SJSA1 (cell line): ENCODE results near the gene C1R. TPM values are rescaled to one million over a fixed set of nuclear protein-coding genes. Genes with fewer than 3 reads are reported as not detected.
"Not testable (repeated sequence)": the region's sequence is repeated elsewhere in the genome, so short reads cannot be mapped to it uniquely, and the experiment has no call there.

Experiments
- DNase-seq, 2 experiments: peaks; one replicate each; pipeline ENCODE4 v3.0.0-alpha.2; 2015 to 2020; ENCODE audit warnings: low spot score in 2 of 2, low read depth in 1 of 2
- H3K27ac ChIP-seq: fragments of 250-450 bp; sonication (Bioruptor Pico); 2 replicates; pipeline ENCODE4 v1.5.1; 2020; ENCODE audit warnings: mild to moderate bottlenecking, moderate library complexity
- H3K27me3 ChIP-seq: fragments of 250-450 bp; sonication (Bioruptor Pico); replicated peaks from 2 replicates; pipeline ENCODE4 v1.5.1; 2020; ENCODE audit warnings: mild to moderate bottlenecking, moderate library complexity
- H3K36me3 ChIP-seq: fragments of 250-450 bp; sonication (Bioruptor Pico); 2 replicates; pipeline ENCODE4 v1.5.1; 2020; ENCODE audit warnings: mild to moderate bottlenecking
- H3K4me1 ChIP-seq: fragments of 250-450 bp; sonication (Bioruptor Pico); replicated peaks from 2 replicates; pipeline ENCODE4 v1.6.1; 2021; ENCODE audit warnings: mild to moderate bottlenecking
- H3K4me3 ChIP-seq: fragments of 250-450 bp; sonication (Bioruptor Pico); 2 replicates; pipeline ENCODE4 v1.5.1; 2020; ENCODE audit warnings: mild to moderate bottlenecking
- H3K9me3 ChIP-seq: fragments of 250-450 bp; sonication (Bioruptor Pico); replicated peaks from 2 replicates; pipeline ENCODE4 v1.5.1; 2020; ENCODE audit warnings: mild to moderate bottlenecking
- total RNA-seq: library from RNA; depleted of rRNA; stranded (reverse); fragments of >200 nt; shearing (Covaris generic); gene quantifications from 2 replicates; pipeline ENCODE4 v1.2.3, GENCODE V29; 2014

Gene C1R
- total RNA-seq, 1 experiment from 2014 or later = 45.7 TPM

- no peak overlapping the region for H3K4me3 ChIP-seq
- H3K4me1 ChIP-seq = peaks cover 12% of the 10 kb centered on the region
- no peaks in the 10 kb centered on the region for H3K9me3 ChIP-seq
- H3K36me3 ChIP-seq = no peaks in the 10 kb centered on the region
- no peak overlapping the region for H3K27ac ChIP-seq
- no peaks in the 10 kb centered on the region for H3K27me3 ChIP-seq
- DNase-seq = no peak
Measured at GRCh38 chr12:7061596-7061995, 30.6 kb downstream of the C1R start.

DNA sequence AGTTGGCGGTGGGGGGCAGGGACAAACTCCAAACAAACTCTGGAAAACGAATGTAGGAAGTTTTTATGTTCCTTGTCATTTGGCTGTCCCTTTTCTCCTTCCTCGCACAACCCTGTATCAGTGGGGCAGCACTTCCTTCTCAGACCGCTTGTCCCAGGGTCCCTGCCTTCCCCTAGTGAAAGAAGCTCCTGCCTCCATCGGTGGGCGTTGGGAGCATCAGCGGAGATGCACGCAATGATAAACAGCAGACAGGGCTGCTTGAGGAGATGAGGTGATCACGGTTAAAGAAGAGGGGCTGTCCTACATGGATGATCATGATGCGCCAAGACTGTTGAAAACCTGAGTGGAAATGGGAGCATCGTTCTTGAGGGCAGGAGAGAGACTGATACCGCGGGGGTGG, 31.1 kb downstream of the C1R start:
- H3K9me3 ChIP-seq = no peaks in the 10 kb centered on the region
- H3K27me3 ChIP-seq = no peaks in the 10 kb centered on the region
- DNase-seq = no peak
- no peaks in the 10 kb centered on the region for H3K36me3 ChIP-seq
- H3K4me3 ChIP-seq = no peak overlapping the region
- H3K4me1 ChIP-seq = peaks cover 12% of the 10 kb centered on the region
- H3K27ac ChIP-seq = peak overlapping the region; percentile 18; the same call in 1 of the 2 replicates

DNA sequence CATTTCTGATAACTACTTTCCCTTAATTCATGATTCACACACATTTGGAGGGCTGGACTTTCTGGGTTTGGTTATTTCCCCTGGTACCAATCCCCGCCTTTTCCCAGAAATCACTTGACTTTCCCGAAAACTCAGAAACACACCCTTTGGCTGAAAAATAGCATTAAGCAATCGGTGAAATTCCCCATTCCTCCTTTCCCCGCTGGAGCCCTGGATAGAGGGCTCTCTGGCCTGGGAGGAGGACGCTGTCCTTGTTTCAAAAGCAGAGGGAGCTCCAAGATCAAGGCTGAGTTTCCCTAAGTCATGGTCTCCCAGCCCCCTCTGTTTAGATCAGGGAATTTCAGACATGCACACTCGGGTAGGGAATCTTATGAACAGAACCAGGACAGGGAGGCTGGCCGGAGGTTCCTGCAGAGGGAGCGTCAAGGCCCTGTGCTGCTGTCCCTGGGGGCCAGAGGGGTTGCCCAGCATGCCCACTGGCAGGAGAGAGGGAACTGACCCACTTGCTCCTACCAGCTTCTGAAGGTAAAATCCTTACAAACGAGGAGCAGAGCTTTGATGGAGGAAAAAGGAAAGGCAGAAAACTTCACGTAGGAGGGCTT, 31.8 kb downstream of the C1R start, which contains the start of gene C1S:
C1S (plus strand) TSS at position 366 of the 602 bp plus-strand sequence. CDS start 1,195 bp downstream, outside the sequence.
- Histone ChIP-seq H3K4me3 (no peak within 1 kb of the TSS), H3K36me3 (no peaks in the 10 kb centered on the region), H3K27ac (peak within 1 kb of the TSS; percentile 18; the same call in 1 of the 2 replicates), H3K9me3 (no peaks in the 10 kb centered on the region), H3K27me3 (no peaks in the 10 kb centered on the region), H3K4me1 (peaks cover 12% of the 10 kb centered on the region)
- peak; percentile 84 to 85 for DNase-seq

- Histone ChIP-seq H3K36me3 (no peaks in the 10 kb centered on the region), H3K27ac (no peak overlapping the region), H3K27me3 (no peaks in the 10 kb centered on the region; the same call in 1 of the 2 replicates), H3K4me3 (no peak overlapping the region), H3K9me3 (no peaks in the 10 kb centered on the region), H3K4me1 (peaks cover 12% of the 10 kb centered on the region)
- no peak for DNase-seq
Measured at GRCh38 chr12:7059780-7060179, 32.5 kb downstream of the C1R start.

- H3K27ac ChIP-seq = no peak overlapping the region
- H3K4me1 ChIP-seq = peaks cover 12% of the 10 kb centered on the region
- H3K27me3 ChIP-seq = no peaks in the 10 kb centered on the region; the same call in 1 of the 2 replicates
- no peaks in the 10 kb centered on the region for H3K36me3 ChIP-seq
- no peaks in the 10 kb centered on the region for H3K9me3 ChIP-seq
- no peak overlapping the region for H3K4me3 ChIP-seq
- no peak for DNase-seq
Measured at GRCh38 chr12:7058850-7059395, 33.3 kb downstream of the C1R start.

DNA sequence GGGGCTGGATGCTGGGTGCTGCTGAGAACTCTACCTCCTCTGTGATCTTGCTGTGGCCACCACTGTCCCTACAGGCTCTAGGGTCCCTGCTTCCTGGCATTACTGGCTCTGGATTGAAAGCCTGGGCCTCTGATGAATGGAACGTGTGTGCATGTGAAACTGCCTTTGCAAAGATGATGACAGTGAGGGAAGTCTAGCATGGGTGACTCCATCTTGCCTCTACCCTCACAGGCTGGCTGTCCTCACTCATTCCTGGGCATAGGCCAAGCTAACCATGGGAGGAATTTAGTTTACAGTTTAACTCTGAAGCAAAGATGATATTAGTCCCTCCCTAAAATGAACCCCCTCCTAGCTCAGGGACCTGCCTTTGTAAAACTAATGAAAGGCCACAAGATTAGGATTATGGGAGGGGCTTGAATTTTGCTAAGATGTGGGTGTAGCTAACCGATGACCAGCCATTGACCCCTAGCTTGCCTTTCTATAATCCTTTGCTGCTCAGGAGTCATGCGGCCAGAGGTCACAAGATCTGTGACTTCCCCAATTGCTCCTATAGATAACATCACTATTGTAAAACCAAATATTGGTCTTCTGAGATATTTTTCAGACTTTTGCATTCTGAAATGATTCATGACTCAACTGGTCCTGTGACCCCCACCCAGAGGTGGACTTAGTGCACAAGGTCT, 33.9 kb downstream of the C1R start:
- H3K4me1 ChIP-seq = peaks cover 12% of the 10 kb centered on the region
- no peak for DNase-seq
- H3K36me3 ChIP-seq = no peaks in the 10 kb centered on the region
- H3K27ac ChIP-seq = no peak overlapping the region
- H3K9me3 ChIP-seq = no peaks in the 10 kb centered on the region
- peaks cover under 1% of the 10 kb centered on the region; the same call in 1 of the 2 replicates for H3K27me3 ChIP-seq
- no peak overlapping the region for H3K4me3 ChIP-seq

GRCh38 chr12:7055736-7056135, 36.5 kb downstream of the C1R start:
- not testable (repeated sequence) for DNase-seq, H3K4me3 ChIP-seq, H3K9me3 ChIP-seq, H3K36me3 ChIP-seq, H3K27ac ChIP-seq, H3K4me1 ChIP-seq
- peaks cover 23% of the 10 kb centered on the region for H3K27me3 ChIP-seq

GRCh38 chr12:7054925-7055324, 37.3 kb downstream of the C1R start:
- Histone ChIP-seq H3K36me3 (no peaks in the 10 kb centered on the region), H3K27ac (no peak overlapping the region), H3K27me3 (peaks cover 30% of the 10 kb centered on the region), H3K4me1 (peaks cover under 1% of the 10 kb centered on the region; the same call in 1 of the 2 replicates), H3K9me3 (no peaks in the 10 kb centered on the region), H3K4me3 (no peak overlapping the region)
- DNase-seq = no peak

DNA sequence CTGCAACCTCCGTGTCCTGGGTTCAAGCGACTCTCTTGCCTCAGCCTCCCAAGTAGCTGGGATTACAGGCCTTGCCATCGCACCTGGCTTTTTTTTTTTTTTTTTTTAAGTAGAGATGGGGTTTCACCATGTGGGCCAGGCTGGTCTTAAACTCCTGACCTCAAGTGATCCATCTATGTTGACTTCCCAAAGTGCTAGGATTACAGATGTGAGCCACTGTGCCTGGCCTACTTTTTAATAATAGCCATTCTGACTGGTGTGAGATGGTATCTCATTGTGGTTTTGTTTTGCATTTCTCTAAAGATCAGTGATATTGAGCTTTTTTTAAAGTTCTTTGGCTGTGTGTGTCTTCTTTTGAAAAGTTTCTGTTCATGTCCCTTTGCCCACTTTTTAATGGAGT, 42.3 kb downstream of the C1R start:
- not testable (repeated sequence) for H3K4me3 ChIP-seq, H3K36me3 ChIP-seq, H3K27ac ChIP-seq, DNase-seq, H3K4me1 ChIP-seq, H3K9me3 ChIP-seq
- H3K27me3 ChIP-seq = peaks cover 30% of the 10 kb centered on the region

- DNase-seq, H3K27ac ChIP-seq, H3K4me1 ChIP-seq, H3K36me3 ChIP-seq, H3K4me3 ChIP-seq, H3K9me3 ChIP-seq: not testable (repeated sequence)
- H3K27me3 ChIP-seq = peaks cover 30% of the 10 kb centered on the region
Measured at GRCh38 chr12:7049445-7049951, 42.7 kb downstream of the C1R start.

DNA sequence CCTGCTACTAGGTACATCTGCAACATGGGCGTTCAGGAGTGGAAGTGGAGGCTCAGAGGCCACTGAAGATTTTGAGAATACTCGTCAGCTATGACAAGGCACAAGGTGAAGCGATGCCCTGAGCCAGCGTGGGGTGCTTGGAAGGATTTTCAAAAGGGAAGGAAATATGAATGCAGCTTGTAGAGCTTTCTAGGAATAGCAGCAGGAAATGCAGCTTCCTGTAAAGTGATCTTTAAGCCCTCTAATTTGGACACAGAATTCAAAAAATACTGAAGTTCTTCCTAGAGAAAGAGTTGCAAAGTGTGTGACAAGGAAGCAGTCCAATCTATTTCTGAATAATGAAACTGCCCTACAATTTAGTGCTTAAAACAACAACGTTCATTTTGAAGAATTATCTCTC, 44.9 kb downstream of the C1R start:
- no peak overlapping the region for H3K27ac ChIP-seq
- no peaks in the 10 kb centered on the region for H3K9me3 ChIP-seq
- no peaks in the 10 kb centered on the region; the same call in 1 of the 2 replicates for H3K4me1 ChIP-seq
- H3K36me3 ChIP-seq = no peaks in the 10 kb centered on the region
- H3K27me3 ChIP-seq = peaks cover 21% of the 10 kb centered on the region
- H3K4me3 ChIP-seq = no peak overlapping the region
- no peak for DNase-seq

DNA sequence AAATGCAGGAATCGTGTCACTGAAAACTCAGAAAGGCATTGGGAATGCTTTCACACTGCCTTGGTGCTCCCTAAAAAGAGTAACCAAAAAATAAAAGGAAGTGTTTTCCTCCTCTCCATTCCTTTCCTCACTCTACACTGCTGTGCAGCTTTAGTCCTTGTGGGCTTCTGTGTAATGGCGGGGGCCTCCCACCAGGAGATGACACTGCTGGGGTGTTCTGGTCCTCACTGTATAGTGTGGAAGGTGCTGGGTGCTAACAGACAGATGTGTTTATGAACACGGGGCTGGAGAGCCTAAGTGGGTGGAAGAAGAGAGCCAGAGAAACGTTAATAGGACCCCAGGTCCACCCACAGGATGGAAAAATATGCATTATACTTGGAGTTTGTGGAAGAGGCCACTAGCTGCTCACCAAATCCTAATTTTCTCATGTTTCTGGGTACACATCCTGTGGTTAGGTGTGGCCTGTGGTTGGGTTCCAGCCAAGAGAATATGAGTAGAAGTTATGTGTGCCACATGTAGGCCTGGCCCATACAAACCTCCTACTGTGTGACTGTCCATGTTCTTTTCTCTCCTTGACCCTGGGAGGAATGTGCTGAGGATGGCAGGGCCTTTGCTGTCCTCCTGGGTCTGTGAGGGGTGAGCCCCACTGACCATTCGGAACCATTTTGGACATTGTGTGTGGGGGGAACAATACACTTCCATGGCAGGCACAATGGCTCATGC, 45.7 kb downstream of the C1R start:
- Histone ChIP-seq H3K4me3 (no peak overlapping the region), H3K36me3 (no peaks in the 10 kb centered on the region), H3K4me1 (no peaks in the 10 kb centered on the region; the same call in 1 of the 2 replicates), H3K27ac (no peak overlapping the region), H3K9me3 (no peaks in the 10 kb centered on the region), H3K27me3 (peaks cover 14% of the 10 kb centered on the region)
- no peak for DNase-seq

DNA sequence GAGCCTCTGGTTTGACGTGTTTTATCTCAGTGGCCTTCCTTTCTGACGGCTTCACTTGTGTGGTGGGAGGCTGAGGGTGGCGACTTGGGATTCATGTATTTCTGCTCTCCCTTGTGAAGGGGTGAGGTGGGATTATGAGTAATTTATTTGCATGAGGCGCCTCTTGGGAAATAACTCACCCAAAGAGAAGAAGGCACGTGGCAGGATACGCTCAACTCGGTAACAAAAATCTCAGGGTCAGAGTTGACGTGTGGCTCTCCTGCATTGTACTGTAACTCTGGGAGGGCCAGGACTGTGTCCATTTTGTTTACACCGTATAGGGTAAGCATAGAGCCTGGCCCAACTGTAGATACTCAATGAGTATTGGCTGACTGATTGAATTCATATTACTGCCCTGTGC, 46.3 kb downstream of the C1R start:
- no peak for DNase-seq
- no peak overlapping the region for H3K4me3 ChIP-seq
- H3K36me3 ChIP-seq = no peaks in the 10 kb centered on the region
- no peaks in the 10 kb centered on the region for H3K9me3 ChIP-seq
- H3K27me3 ChIP-seq = peaks cover 9% of the 10 kb centered on the region; the same call in 1 of the 2 replicates
- H3K27ac ChIP-seq = no peak overlapping the region
- no peaks in the 10 kb centered on the region; the same call in 1 of the 2 replicates for H3K4me1 ChIP-seq
